SK-N-SH (cell line): ENCODE data around the gene RMI1. TPM values are rescaled to one million over a fixed set of nuclear protein-coding genes. Genes with fewer than 3 reads are reported as not detected.

ENCODE experiments used
- CTCF ChIA-PET: fragments of 300-600, 350-600 bp; formaldehyde crosslinking; extraction: SDS; loops from one replicate; lab custom pipeline; 2021; lab: Yijun Ruan, JAX
- POLR2A ChIA-PET: fragments of 350-600 bp; sonication (Branson Sonifier 250); formaldehyde crosslinking; extraction: SDS; loops from one replicate; lab custom pipeline; 2020; ENCODE audit warnings: antibody characterized with exemption, inconsistent platforms; lab: Yijun Ruan, JAX
- DNase-seq: peaks from one replicate; pipeline ENCODE4 v3.0.0; 2012
- H2AFZ ChIP-seq: fragments of 200-600 bp; sonication (generic); 2 replicates; pipeline ENCODE4 v1.8.1; 2016; ENCODE audit warnings: antibody characterized with exemption, mild to moderate bottlenecking, low read depth
- H3F3A ChIP-seq: fragments of 200-600 bp; sonication (generic); replicated peaks from 2 replicates; pipeline ENCODE3; 2016; ENCODE audit warnings: antibody characterized with exemption, mild to moderate bottlenecking; ENCODE audit not compliant: insufficient read depth
- H3K27ac ChIP-seq, 2 experiments: fragments of 200-500 bp in 1 of 2; fragments of 200-600 bp in 1 of 2; sonication (Bioruptor generic) in 1 of 2; sonication (generic), shearing (Covaris generic) in 1 of 2; 2 replicates each; pipeline versions ENCODE4 v1.5.1 to v1.6.1; 2014 to 2016; ENCODE audit warnings: low read depth in 2 of 2, inconsistent platforms in 1 of 2, low read length in 1 of 2, mild to moderate bottlenecking in 1 of 2, mixed read lengths in 1 of 2
- H3K27me3 ChIP-seq: fragments of 200-600 bp; sonication (generic), shearing (Covaris generic); 2 replicates; pipeline ENCODE4 v1.6.1; 2016; ENCODE audit warnings: mixed run types; ENCODE audit not compliant: insufficient read depth
- H3K36me3 ChIP-seq, 2 experiments: fragments of 200-500 bp in 1 of 2; fragments of 200-600 bp in 1 of 2; sonication (Bioruptor generic) in 1 of 2; sonication (generic) in 1 of 2; replicated peaks in 1 of 2; 2 replicates each; pipeline versions ENCODE3 to v1.5.1; 2014 to 2016; ENCODE audit warnings: low read length in 1 of 2, mild to moderate bottlenecking in 1 of 2; ENCODE audit not compliant: insufficient read depth in 2 of 2, control insufficient read depth in 1 of 2
- H3K4me1 ChIP-seq, 2 experiments: fragments of 200-500 bp in 1 of 2; fragments of 200-600 bp in 1 of 2; sonication (Bioruptor generic) in 1 of 2; sonication (generic), shearing (Covaris generic) in 1 of 2; 2 replicates each; pipeline versions ENCODE4 v1.5.1 to v1.6.1; 2014 to 2016; ENCODE audit warnings: low read depth in 1 of 2, low read length in 1 of 2, mixed run types in 1 of 2; ENCODE audit not compliant: insufficient read depth in 2 of 2, control insufficient read depth in 1 of 2
- H3K4me2 ChIP-seq: fragments of 200-600 bp; sonication (generic), shearing (Covaris generic); 2 replicates; pipeline ENCODE4 v1.6.1; 2017; ENCODE audit warnings: mixed run types
- H3K4me3 ChIP-seq, 2 experiments: fragments of 200-500 bp in 1 of 2; fragments of 200-600 bp in 1 of 2; sonication (Bioruptor generic) in 1 of 2; sonication (generic), shearing (Covaris generic) in 1 of 2; 2 replicates each; pipeline versions ENCODE4 v1.5.1 to v1.8.1; 2014 to 2016; ENCODE audit warnings: low read depth in 2 of 2, inconsistent platforms in 1 of 2, low read length in 1 of 2, mild to moderate bottlenecking in 1 of 2, mixed read lengths in 1 of 2, moderate library complexity in 1 of 2
- H3K79me2 ChIP-seq: fragments of 200-600 bp; sonication (generic); 2 replicates; pipeline ENCODE4 v1.8.1; 2017; ENCODE audit warnings: mild to moderate bottlenecking; ENCODE audit not compliant: insufficient read depth
- H3K9ac ChIP-seq: fragments of 200-600 bp; sonication (generic); 2 replicates; pipeline ENCODE4 v1.6.1; 2017; ENCODE audit warnings: mixed run types
- H3K9me2 ChIP-seq: fragments of 200-600 bp; sonication (generic); 2 replicates; pipeline ENCODE4 v1.6.1; 2017; ENCODE audit warnings: mixed run types
- H3K9me3 ChIP-seq: fragments of 200-600 bp; sonication (generic); 2 replicates; pipeline ENCODE4 v1.6.1; 2017; ENCODE audit warnings: mixed run types, mild to moderate bottlenecking, moderate library complexity
- H4K20me1 ChIP-seq: fragments of 200-600 bp; sonication (generic); 2 replicates; pipeline ENCODE4 v1.6.1; 2017; ENCODE audit warnings: mild to moderate bottlenecking, mixed run types; ENCODE audit not compliant: insufficient read depth
- EP300 ChIP-seq, 2 experiments: IDR thresholded peaks; 2 replicates each; pipeline versions ENCODE4 v1.4.0 to v1.6.1; 2012; ENCODE audit warnings: borderline replicate concordance in 1 of 2, low read depth in 1 of 2, low read length in 1 of 2
- FOSL2 ChIP-seq: IDR thresholded peaks from 2 replicates; pipeline ENCODE4 v1.4.0; 2012; ENCODE audit warnings: low read depth, mild to moderate bottlenecking, moderate library complexity, borderline replicate concordance
- FOXM1 ChIP-seq: IDR thresholded peaks from 2 replicates; pipeline ENCODE4 v1.4.0; 2012; ENCODE audit warnings: low read depth, mild to moderate bottlenecking
- GABPA ChIP-seq: IDR thresholded peaks from 2 replicates; pipeline ENCODE4 v1.4.0; 2012; ENCODE audit warnings: low read depth, mild to moderate bottlenecking
- JUND ChIP-seq: IDR thresholded peaks from 2 replicates; pipeline ENCODE4 v1.4.0; 2012
- MXI1 ChIP-seq: IDR thresholded peaks from 2 replicates; pipeline ENCODE4 v1.6.1; 2012; ENCODE audit warnings: mild to moderate bottlenecking, low read depth, low read length, improper control_type of control experiment
- NFIC ChIP-seq: IDR thresholded peaks from 2 replicates; pipeline ENCODE4 v1.4.0; 2012; ENCODE audit warnings: borderline replicate concordance
- NRF1 ChIP-seq: IDR thresholded peaks from 2 replicates; pipeline ENCODE4 v1.6.1; 2012; ENCODE audit warnings: low read depth, mild to moderate bottlenecking, low read length
- RCOR1 ChIP-seq: fragments of 150-350 bp; IDR thresholded peaks from 2 replicates; pipeline ENCODE4 v1.6.1; 2017; ENCODE audit warnings: antibody characterized with exemption, low read length
- SMC3 ChIP-seq: IDR thresholded peaks from 2 replicates; pipeline ENCODE4 v1.6.1; 2012; ENCODE audit warnings: low read depth, low read length, improper control_type of control experiment
- TAF1 ChIP-seq: IDR thresholded peaks from 2 replicates; pipeline ENCODE4 v1.6.1; 2012; ENCODE audit warnings: low read depth, mild to moderate bottlenecking, low read length, moderate library complexity, borderline replicate concordance
- WGBS: methylation state at CpG from one replicate; pipeline ENCODE4 v1.1.6; 2017; ENCODE audit warnings: low lambda C conversion rate; 5-methylcytosine and 5-hydroxymethylcytosine counted together
- polyA plus RNA-seq, 3 experiments: library from polyadenylated mRNA; depleted of rRNA; stranded (reverse); fragments of >200 nt; gene quantifications; 2 replicates each; pipeline ENCODE4 v1.2.3, GENCODE V29; 2012
- TF ChIP-seq, protein P1 (sequence below): fragments of 200-600 bp; sonication (generic); IDR thresholded peaks from 2 replicates; pipeline ENCODE4 v1.6.1; 2017; ENCODE audit warnings: antibody characterized with exemption, mild to moderate bottlenecking, moderate library complexity
- TF ChIP-seq, protein P2 (sequence below): IDR thresholded peaks from 2 replicates; pipeline ENCODE4 v1.4.0; 2012; ENCODE audit warnings: low read depth, borderline replicate concordance
- TF ChIP-seq, protein P3 (sequence below): fragments of 150-350 bp; IDR thresholded peaks from 2 replicates; pipeline ENCODE4 v1.6.1; 2017; ENCODE audit warnings: antibody characterized with exemption, low read length, low read depth, borderline replicate concordance

The RMI1 gene
- polyA plus RNA-seq, 1 of the 3 experiments (the other 2 are of a cell fraction) = 1.0 TPM

DNA sequence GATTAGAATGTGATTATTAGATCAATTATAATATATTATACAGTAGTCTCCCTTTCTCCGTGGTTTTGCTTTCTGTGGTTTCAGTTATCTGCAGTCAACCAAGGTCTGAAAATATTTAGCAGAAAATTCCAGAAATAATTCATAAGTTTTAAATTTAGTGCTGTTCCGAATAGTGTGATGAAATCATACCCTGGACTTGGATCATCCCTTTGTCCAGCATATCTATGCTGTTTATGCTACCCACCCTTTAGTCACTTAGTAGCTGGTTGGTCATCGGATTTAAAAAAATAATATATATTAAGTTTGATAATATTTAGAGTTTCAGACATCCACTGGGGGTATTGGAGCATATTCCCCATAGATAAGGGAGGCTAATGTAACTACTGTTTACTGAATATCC is 19.6 kb downstream of the RMI1 start (continued):
- TF ChIP-seq FOXM1 = no peak
- TF ChIP-seq, protein P1, sequence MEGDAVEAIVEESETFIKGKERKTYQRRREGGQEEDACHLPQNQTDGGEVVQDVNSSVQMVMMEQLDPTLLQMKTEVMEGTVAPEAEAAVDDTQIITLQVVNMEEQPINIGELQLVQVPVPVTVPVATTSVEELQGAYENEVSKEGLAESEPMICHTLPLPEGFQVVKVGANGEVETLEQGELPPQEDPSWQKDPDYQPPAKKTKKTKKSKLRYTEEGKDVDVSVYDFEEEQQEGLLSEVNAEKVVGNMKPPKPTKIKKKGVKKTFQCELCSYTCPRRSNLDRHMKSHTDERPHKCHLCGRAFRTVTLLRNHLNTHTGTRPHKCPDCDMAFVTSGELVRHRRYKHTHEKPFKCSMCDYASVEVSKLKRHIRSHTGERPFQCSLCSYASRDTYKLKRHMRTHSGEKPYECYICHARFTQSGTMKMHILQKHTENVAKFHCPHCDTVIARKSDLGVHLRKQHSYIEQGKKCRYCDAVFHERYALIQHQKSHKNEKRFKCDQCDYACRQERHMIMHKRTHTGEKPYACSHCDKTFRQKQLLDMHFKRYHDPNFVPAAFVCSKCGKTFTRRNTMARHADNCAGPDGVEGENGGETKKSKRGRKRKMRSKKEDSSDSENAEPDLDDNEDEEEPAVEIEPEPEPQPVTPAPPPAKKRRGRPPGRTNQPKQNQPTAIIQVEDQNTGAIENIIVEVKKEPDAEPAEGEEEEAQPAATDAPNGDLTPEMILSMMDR = no peak
- TF ChIP-seq, all 33 proteins: peak for 0

DNA sequence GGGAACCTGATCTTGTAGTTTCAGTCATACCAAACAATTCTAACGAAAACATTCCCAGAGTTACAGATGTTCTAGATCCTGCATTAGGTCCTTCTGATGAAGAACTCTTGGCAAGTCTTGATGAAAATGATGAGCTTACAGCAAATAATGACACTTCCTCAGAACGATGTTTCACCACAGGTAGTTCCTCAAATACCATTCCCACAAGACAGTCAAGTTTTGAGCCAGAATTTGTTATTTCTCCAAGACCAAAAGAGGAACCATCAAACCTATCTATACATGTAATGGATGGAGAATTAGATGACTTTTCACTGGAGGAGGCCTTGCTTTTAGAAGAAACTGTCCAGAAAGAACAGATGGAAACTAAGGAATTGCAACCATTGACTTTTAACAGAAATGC is 21.0 kb downstream of the RMI1 start:
- no peak for DNase-seq
- Histone ChIP-seq H3K4me1 (peaks cover 0 to 4% of the 10 kb centered on the region in 2 experiments; a peak in 1 of 4 replicates), H3K4me2 (no peak overlapping the region), H3K79me2 (peaks cover 13% of the 10 kb centered on the region), H3K9me3 (no peaks in the 10 kb centered on the region), H3K27ac (no peak overlapping the region), H3K9ac (no peak overlapping the region), H3F3A (peaks cover 8% of the 10 kb centered on the region), H3K36me3 (peaks cover 17 to 24% of the 10 kb centered on the region in 2 experiments), H3K27me3 (no peaks in the 10 kb centered on the region), H2AFZ (no peak overlapping the region), H3K9me2 (no peaks in the 10 kb centered on the region), H3K4me3 (no peak overlapping the region), H4K20me1 (no peaks in the 10 kb centered on the region)
- CTCF ChIA-PET = no interaction called here
- TF ChIP-seq GABPA (no peak), FOXM1 (no peak), MXI1 (no peak), NRF1 (no peak), FOSL2 (no peak), EP300 (IDR thresholded peaks at IDR 0.05; ENCODE audit: borderline replicate concordance in 1 of 2, low read depth in 1 of 2, low read length in 1 of 2) (no peak), RCOR1 (no peak), TAF1 (no peak), JUND (no peak), NFIC (no peak), SMC3 (no peak)
- TF ChIP-seq, protein P2, sequence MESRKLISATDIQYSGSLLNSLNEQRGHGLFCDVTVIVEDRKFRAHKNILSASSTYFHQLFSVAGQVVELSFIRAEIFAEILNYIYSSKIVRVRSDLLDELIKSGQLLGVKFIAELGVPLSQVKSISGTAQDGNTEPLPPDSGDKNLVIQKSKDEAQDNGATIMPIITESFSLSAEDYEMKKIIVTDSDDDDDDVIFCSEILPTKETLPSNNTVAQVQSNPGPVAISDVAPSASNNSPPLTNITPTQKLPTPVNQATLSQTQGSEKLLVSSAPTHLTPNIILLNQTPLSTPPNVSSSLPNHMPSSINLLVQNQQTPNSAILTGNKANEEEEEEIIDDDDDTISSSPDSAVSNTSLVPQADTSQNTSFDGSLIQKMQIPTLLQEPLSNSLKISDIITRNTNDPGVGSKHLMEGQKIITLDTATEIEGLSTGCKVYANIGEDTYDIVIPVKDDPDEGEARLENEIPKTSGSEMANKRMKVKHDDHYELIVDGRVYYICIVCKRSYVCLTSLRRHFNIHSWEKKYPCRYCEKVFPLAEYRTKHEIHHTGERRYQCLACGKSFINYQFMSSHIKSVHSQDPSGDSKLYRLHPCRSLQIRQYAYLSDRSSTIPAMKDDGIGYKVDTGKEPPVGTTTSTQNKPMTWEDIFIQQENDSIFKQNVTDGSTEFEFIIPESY = no peak
- TF ChIP-seq, protein P3, sequence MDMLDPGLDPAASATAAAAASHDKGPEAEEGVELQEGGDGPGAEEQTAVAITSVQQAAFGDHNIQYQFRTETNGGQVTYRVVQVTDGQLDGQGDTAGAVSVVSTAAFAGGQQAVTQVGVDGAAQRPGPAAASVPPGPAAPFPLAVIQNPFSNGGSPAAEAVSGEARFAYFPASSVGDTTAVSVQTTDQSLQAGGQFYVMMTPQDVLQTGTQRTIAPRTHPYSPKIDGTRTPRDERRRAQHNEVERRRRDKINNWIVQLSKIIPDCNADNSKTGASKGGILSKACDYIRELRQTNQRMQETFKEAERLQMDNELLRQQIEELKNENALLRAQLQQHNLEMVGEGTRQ = no peak
- POLR2A ChIA-PET = no interaction called here
- WGBS = 100% methylated on average over 2 of the region's 2 CpGs
